Mucosa of rectum (tissue), 2 donors: ENCODE measurements around the gene LRRC8B.
"Not testable (repeated sequence)": the region's sequence is repeated elsewhere in the genome, so short reads cannot be mapped to it uniquely, and the experiment has no call there.

Source experiments
- H3K27ac ChIP-seq, 2 donors: one replicate each; pipeline ENCODE4 v1.7.0; 2013; ENCODE audit warnings: inconsistent platforms in 2 of 2, low read depth in 2 of 2, low read length in 2 of 2
- H3K27me3 ChIP-seq, 2 donors: one replicate each; pipeline ENCODE4 v1.7.0; 2013; ENCODE audit warnings: low read length in 2 of 2; ENCODE audit not compliant: control insufficient read depth in 2 of 2, insufficient read depth in 2 of 2
- H3K36me3 ChIP-seq, 2 donors: one replicate each; pipeline ENCODE4 v1.7.0; 2013; ENCODE audit warnings: low read length in 2 of 2; ENCODE audit not compliant: control insufficient read depth in 2 of 2, insufficient read depth in 2 of 2
- H3K4me1 ChIP-seq, 2 donors: one replicate each; pipeline ENCODE4 v1.7.0; 2013; ENCODE audit warnings: low read length in 2 of 2, mild to moderate bottlenecking in 1 of 2; ENCODE audit not compliant: control insufficient read depth in 2 of 2, insufficient read depth in 2 of 2
- H3K4me3 ChIP-seq, 2 donors: one replicate each; pipeline ENCODE4 v1.7.0; 2013; ENCODE audit warnings: low read length in 2 of 2
- H3K9ac ChIP-seq, 2 donors: one replicate each; pipeline ENCODE4 v1.7.0; 2013; ENCODE audit warnings: low read length in 2 of 2, low read depth in 1 of 2, mild to moderate bottlenecking in 1 of 2
- H3K9me3 ChIP-seq, 2 donors: one replicate each; pipeline ENCODE4 v1.7.0; 2013; ENCODE audit warnings: low read length in 2 of 2; ENCODE audit not compliant: control insufficient read depth in 2 of 2
- donor health status: healthy.
- donor health status: Normal muscosa, but diverticular disease.

The LRRC8B gene

GRCh38 chr1:89499320-89499719 is 25.3 kb upstream of the LRRC8B start:
- Histone ChIP-seq H3K36me3 (no peaks in the 10 kb centered on the region), H3K27me3 (no peaks in the 10 kb centered on the region), H3K4me1 (no peaks in the 10 kb centered on the region), H3K9ac (no peak overlapping the region), H3K27ac (no peak overlapping the region), H3K4me3 (no peak overlapping the region), H3K9me3 (no peaks in the 10 kb centered on the region)

GRCh38 chr1:89502042-89502441 is 22.6 kb upstream of the LRRC8B start:
- Histone ChIP-seq H3K27me3 (no peaks in the 10 kb centered on the region), H3K4me3 (no peak overlapping the region), H3K27ac (no peak overlapping the region), H3K9ac (no peak overlapping the region), H3K9me3 (no peaks in the 10 kb centered on the region), H3K36me3 (no peaks in the 10 kb centered on the region), H3K4me1 (no peaks in the 10 kb centered on the region)

DNA sequence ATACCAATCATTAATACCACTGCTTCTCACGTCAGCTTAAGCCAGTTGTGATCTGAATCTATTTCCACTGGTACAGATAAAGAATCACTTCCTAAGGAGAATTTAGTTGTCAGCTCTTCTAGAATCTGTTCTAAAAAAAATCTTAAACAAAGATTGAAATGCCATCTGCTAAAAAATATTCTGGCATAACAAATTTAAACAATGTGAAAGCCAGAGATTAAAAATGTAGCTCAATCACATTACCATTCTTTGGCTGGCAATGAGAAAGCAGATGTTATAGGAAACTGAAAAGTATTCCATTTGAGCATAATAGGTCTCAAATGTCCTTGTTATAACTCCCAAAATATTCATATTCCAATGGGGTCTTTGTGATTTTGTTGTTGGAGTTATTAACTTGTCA is 21.7 kb upstream of the LRRC8B start:
- no peaks in the 10 kb centered on the region for H3K4me1 ChIP-seq
- H3K36me3 ChIP-seq, result no peaks in the 10 kb centered on the region
- no peak overlapping the region for H3K4me3 ChIP-seq
- H3K9ac ChIP-seq, result no peak overlapping the region
- H3K27ac ChIP-seq, result no peak overlapping the region
- H3K27me3 ChIP-seq, result no peaks in the 10 kb centered on the region
- H3K9me3 ChIP-seq, result no peaks in the 10 kb centered on the region

GRCh38 chr1:89503690-89504089 is 20.9 kb upstream of the LRRC8B start:
- H3K27me3 ChIP-seq, result no peaks in the 10 kb centered on the region
- H3K4me3 ChIP-seq, result no peak overlapping the region
- no peak overlapping the region for H3K27ac ChIP-seq

DNA sequence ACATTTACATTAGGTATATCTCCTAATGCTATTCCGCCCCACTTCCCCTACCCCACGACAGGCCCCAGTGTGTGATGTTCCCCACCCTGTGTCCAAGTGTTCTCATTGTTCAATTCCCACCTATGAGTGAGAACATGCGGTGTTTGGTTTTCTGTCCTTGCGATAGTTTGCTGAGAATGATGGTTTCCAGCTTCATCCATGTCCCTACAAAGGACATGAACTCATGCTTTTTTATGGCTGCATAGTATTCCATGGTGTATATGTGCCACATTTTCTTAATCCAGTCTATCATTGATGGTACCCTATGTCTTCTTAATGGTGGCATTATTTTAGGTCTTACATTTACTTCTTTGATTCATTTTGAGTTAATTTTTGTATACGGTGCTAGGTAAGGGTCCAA is 14.6 kb upstream of the LRRC8B start:
- not testable (repeated sequence) for H3K27ac ChIP-seq, H3K4me1 ChIP-seq, H3K36me3 ChIP-seq, H3K4me3 ChIP-seq, H3K9ac ChIP-seq, H3K27me3 ChIP-seq, H3K9me3 ChIP-seq

More at GRCh38 chr1:89503690-89504089, 20.9 kb upstream of the LRRC8B start:
- H3K9ac ChIP-seq, result no peak overlapping the region
- H3K9me3 ChIP-seq, result peaks cover 0 to 3% of the 10 kb centered on the region in 2 donors
- no peaks in the 10 kb centered on the region for H3K36me3 ChIP-seq
- H3K4me1 ChIP-seq, result no peaks in the 10 kb centered on the region

DNA sequence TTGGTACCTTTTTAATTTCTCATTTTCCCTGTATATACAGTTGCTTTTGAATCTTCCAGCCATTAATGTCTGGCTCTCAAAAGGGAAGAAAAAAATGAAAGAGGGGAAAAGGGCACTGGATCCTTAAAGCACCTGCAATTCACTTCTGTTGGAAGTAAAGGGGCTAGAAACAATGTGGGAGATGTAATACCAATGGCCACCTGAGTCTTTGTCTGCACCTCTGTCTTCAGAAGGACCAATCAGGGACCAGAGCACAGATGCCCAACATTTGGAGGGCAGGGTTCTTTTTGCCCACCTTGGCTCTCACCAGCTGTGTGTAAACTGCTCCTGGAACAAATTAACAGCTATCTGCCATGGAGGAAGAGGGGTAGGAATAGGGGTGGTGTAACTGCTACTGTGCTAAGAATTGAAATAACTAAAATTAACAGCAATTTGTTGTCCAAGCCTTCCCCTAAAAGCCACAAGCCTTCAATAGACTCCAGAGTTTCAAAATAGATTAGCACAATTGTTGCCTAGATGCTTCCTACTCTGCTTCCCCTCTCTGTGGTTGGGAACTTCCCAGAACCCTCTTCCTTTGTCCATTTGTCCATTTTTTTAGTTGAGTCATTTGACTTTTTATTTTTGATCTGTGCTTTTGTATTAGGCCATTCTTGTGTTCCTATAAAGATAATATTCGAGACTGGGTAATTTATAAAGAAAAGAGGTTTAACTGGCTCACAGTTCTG is 11.5 kb upstream of the LRRC8B start:
- Histone ChIP-seq H3K4me1 (no peaks in the 10 kb centered on the region), H3K9me3 (peaks cover 0 to 3% of the 10 kb centered on the region in 2 donors), H3K36me3 (no peaks in the 10 kb centered on the region), H3K27ac (no peak overlapping the region), H3K4me3 (no peak overlapping the region), H3K27me3 (no peaks in the 10 kb centered on the region), H3K9ac (no peak overlapping the region)

- Histone ChIP-seq H3K9ac (no peak overlapping the region), H3K4me1 (no peaks in the 10 kb centered on the region), H3K4me3 (no peak overlapping the region), H3K27me3 (no peaks in the 10 kb centered on the region), H3K36me3 (no peaks in the 10 kb centered on the region), H3K27ac (no peak overlapping the region), H3K9me3 (no peaks in the 10 kb centered on the region)
These were observed 8.6 kb upstream of the LRRC8B start for GRCh38 chr1:89516055-89516454.

GRCh38 chr1:89518221-89518631 is 6.4 kb upstream of the LRRC8B start:
- no peaks in the 10 kb centered on the region for H3K9me3 ChIP-seq
- no peaks in the 10 kb centered on the region for H3K36me3 ChIP-seq
- no peaks in the 10 kb centered on the region for H3K4me1 ChIP-seq
- no peaks in the 10 kb centered on the region for H3K27me3 ChIP-seq
- no peak overlapping the region for H3K9ac ChIP-seq
- no peak overlapping the region for H3K27ac ChIP-seq
- H3K4me3 ChIP-seq, result no peak overlapping the region

DNA sequence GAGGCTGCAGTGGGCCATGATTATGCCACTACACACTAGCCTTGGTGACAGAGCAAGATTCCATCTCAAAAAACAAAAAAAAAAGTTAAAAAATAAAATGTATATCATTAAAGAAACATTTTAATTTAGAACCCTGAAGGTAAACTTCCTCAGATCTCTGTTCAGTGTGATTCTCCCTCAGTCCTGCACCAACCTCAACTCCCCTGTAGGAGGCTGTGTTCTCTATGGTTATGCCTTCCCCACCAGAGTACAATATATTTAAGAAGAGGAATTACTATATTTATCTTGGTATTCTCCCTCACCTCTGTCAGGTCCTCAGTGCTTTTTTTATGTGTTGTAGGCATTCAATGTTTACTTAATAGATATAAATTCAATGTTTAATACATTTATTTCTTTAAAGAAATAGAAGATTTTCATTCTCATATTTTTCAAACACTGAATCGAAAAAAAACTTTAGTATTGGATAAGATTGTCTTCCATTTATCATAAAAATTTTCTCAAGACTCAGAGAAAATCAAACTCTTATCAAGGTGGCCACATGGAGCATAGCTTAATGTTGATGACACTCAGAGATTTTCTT is 4.8 kb upstream of the LRRC8B start:
- Histone ChIP-seq H3K9me3 (no peaks in the 10 kb centered on the region), H3K4me1 (peaks cover 4 to 5% of the 10 kb centered on the region in 2 donors), H3K27ac (no peak overlapping the region), H3K4me3 (no peak overlapping the region), H3K27me3 (no peaks in the 10 kb centered on the region), H3K9ac (no peak overlapping the region), H3K36me3 (no peaks in the 10 kb centered on the region)

GRCh38 chr1:89521977-89522376 is 2.7 kb upstream of the LRRC8B start:
- H3K4me1 ChIP-seq, H3K36me3 ChIP-seq, H3K9me3 ChIP-seq, H3K4me3 ChIP-seq, H3K27ac ChIP-seq, H3K27me3 ChIP-seq, H3K9ac ChIP-seq: not testable (repeated sequence)
